ENCODE measurements around the gene SPRING1. TPM values are rescaled to one million over a fixed set of nuclear protein-coding genes. Genes with fewer than 3 reads are reported as not detected.

The SPRING1 gene
- total RNA-seq, 1 donor from 2014 or later: 31.6 TPM

DNA sequence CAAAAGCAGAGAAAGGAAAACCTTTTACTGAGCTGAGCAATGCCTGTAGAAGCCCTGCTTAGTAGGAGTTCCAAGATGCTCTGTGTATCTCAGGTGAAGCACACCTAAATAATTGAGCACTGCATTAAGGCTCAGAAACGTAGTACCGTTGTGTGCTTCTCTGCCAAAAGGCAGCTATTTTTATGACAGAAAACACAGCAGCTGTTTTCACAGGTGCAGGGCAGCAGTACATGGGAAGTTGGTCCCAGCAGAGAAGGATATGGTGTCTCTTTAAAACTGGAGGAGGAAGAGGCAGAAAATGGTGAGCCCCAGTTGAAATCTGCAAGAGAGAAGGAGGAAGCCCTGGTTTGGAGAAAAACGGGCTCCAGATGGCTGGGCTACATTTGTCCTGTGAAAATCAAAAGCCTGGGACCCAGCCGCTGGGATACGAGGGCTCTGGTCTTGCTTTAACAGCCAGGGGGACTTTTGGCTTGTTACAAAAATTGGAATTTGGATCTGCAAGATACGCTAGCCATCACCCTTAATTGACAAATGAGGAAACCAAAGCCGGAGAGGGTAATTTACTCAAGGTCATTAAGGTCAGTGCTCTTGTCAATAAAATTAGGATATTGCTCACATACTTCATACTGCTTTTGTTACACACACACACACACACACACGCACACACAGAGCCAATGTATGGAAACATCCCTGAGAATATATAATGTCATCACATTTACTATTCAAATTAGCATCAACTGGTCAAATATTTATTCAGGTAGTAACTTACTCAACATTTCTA is 27.3 kb downstream of the SPRING1 start:
- POLR2A ChIA-PET: no interaction called here
- peaks cover 2% of the 10 kb centered on the region for H3K27me3 Mint-ChIP-seq
- H3K4me3 Mint-ChIP-seq: no peak overlapping the region
- DNase-seq: no peak
- H3K36me3 Mint-ChIP-seq (ENCODE audit: low read depth): peaks cover 22% of the 10 kb centered on the region
- CTCF ChIA-PET: interaction anchor here (1.1 to 2.5 kb wide), 9 partner anchors 13 to 727 kb away, joined by 3 to 19 read pairs (median 4); no protein-coding TSS in a partner anchor
- no peak for ATAC-seq (ENCODE audit: low read depth)
- H3K4me1 Mint-ChIP-seq: peaks cover 26% of the 10 kb centered on the region
- intact Hi-C loops (cut with micrococcal nuclease): no loop called here
- no peak overlapping the region for H3K27ac Mint-ChIP-seq
- no peaks in the 10 kb centered on the region for H3K9me3 Mint-ChIP-seq
- TF ChIP-seq, protein P1, sequence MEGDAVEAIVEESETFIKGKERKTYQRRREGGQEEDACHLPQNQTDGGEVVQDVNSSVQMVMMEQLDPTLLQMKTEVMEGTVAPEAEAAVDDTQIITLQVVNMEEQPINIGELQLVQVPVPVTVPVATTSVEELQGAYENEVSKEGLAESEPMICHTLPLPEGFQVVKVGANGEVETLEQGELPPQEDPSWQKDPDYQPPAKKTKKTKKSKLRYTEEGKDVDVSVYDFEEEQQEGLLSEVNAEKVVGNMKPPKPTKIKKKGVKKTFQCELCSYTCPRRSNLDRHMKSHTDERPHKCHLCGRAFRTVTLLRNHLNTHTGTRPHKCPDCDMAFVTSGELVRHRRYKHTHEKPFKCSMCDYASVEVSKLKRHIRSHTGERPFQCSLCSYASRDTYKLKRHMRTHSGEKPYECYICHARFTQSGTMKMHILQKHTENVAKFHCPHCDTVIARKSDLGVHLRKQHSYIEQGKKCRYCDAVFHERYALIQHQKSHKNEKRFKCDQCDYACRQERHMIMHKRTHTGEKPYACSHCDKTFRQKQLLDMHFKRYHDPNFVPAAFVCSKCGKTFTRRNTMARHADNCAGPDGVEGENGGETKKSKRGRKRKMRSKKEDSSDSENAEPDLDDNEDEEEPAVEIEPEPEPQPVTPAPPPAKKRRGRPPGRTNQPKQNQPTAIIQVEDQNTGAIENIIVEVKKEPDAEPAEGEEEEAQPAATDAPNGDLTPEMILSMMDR (IDR thresholded peaks at IDR 0.05): no peak

DNA sequence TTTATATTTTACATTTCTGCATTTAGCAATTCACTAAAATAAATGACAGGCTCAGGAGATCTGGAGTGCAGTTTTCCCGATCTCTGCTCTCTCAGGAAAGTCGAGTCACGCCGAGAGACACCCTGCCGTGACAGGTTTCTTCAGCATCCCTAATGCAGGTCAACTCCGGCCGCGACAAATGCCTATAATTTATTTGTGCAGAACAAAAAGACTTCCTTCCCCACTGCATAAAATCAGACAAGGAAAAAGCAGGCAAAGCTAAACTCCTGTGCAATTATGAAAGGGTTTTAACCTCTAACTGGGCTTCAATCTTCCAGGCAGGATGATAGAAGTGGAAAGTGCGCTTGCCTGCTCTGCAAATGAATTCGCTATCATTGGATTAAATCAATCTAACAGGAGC is 28.1 kb downstream of the SPRING1 start:
- Mint-ChIP-seq H3K27ac (no peak overlapping the region), H3K36me3 (ENCODE audit: low read depth) (peaks cover 14% of the 10 kb centered on the region), H3K27me3 (peaks cover 2% of the 10 kb centered on the region), H3K4me3 (no peak overlapping the region), H3K4me1 (peaks cover 26% of the 10 kb centered on the region), H3K9me3 (no peaks in the 10 kb centered on the region)
- ChIA-PET CTCF (interaction anchor here (0.7 to 2.5 kb wide), 31 partner anchors 12 to 735 kb away, joined by 3 to 45 read pairs (median 4); no protein-coding TSS in a partner anchor), POLR2A (no interaction called here)
- TF ChIP-seq, protein P1 (IDR thresholded peaks at IDR 0.05): no peak
- intact Hi-C loops (cut with micrococcal nuclease): loop anchor here (1.0 to 5.0 kb wide), 6 partner anchors 472 to 793 kb away; no protein-coding TSS in a partner anchor
- no peak for ATAC-seq (ENCODE audit: low read depth)
- no peak for DNase-seq

DNA sequence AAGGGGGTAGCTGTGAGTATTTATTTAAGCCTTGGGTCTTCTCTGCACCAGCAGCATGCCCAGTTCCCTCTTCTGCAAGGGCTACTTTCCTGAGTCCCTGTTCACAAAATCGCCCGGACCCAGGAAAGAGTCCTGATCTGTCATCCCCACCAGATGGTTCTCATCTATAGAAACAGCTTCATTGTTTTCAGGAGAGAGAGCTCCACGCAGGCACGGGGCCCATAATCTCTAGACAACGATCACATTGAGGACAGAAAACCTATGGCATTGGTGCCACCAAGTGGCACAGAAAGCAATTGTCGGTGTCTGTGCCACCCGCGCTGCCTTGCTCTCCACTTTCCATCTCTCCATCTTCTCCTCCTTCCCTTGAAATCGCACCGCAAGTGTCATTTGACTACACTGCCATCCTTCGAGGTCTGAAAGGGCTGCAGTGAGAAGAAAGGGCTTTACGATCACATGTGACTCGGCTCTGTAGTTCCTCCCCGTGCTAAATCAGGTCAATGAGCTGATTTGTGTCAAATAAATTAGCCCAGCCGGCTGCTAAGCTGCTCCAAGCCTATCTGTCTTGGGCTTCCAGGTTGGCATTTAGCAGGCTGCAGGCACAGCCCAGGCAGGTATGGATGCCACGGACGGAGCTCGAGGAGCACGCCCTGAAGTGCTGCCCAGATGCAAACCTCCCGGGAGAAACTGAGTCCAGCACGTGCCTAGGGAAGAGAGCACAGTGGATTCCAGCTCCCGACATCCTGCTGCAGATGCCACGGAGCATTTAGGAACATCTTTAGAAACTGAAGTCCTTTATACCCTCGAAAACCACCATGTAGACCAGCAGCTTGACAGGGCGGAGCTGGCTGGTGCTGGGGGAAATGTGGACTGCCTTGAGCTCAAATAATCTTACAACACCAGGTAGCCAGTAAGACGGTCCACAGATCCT is 28.8 kb downstream of the SPRING1 start:
- DNase-seq: peak; percentile 42
- POLR2A ChIA-PET: interaction anchor here (0.6 kb wide), 2 partner anchors 149 to 710 kb away, joined by 3 read pairs; partner anchors contain the start of gene MAP1LC3B2

DNA sequence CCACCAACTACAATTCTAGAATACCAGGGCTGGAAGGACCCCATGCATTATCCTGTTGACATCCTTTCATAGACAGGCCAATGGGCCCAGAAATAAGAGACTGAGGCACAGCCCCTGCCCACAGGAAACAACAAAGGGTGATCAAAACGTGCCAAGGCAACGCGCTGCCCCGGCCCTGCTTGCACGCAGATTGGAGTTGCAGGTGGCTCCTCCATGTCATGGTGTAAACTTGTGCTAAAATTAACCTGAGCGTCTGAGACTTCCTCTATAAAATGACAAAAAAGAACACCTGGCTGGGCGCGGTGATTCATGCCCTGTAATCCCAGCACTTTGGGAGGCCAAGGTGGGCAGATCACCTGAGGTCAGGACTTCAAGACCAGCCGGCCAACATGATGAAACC is 30.1 kb downstream of the SPRING1 start:
- no peak for ATAC-seq (ENCODE audit: low read depth)
- peaks cover 20% of the 10 kb centered on the region for H3K4me1 Mint-ChIP-seq
- peaks cover 7% of the 10 kb centered on the region for H3K36me3 Mint-ChIP-seq (ENCODE audit: low read depth)

More for the DNA sequence above, 28.8 kb downstream of the SPRING1 start:
- H3K27me3 Mint-ChIP-seq: peaks cover 2% of the 10 kb centered on the region
- intact Hi-C loops (cut with micrococcal nuclease): loop anchor here (1.0 to 5.0 kb wide), 6 partner anchors 472 to 792 kb away; no protein-coding TSS in a partner anchor
- H3K4me3 Mint-ChIP-seq: peak overlapping the region; percentile 70
- H3K27ac Mint-ChIP-seq: no peak overlapping the region
- ATAC-seq (ENCODE audit: low read depth): peak; percentile 89
- TF ChIP-seq, protein P1 (IDR thresholded peaks at IDR 0.05): peak; percentile 53
- peaks cover 11% of the 10 kb centered on the region for H3K36me3 Mint-ChIP-seq (ENCODE audit: low read depth)
- CTCF ChIA-PET: interaction anchor here (0.6 to 2.5 kb wide), 51 partner anchors 10 to 791 kb away, joined by 3 to 45 read pairs (median 4); partner anchors contain the start of genes MED13L, RNFT2 and SPRING1
- H3K9me3 Mint-ChIP-seq: no peaks in the 10 kb centered on the region
- peaks cover 25% of the 10 kb centered on the region for H3K4me1 Mint-ChIP-seq

More for the DNA sequence above, 30.1 kb downstream of the SPRING1 start:
- H3K4me3 Mint-ChIP-seq: no peak overlapping the region
- no peaks in the 10 kb centered on the region for H3K9me3 Mint-ChIP-seq
- TF ChIP-seq, protein P1 (IDR thresholded peaks at IDR 0.05): no peak
- DNase-seq: no peak
- POLR2A ChIA-PET: interaction anchor here (0.6 kb wide), 1 partner anchor 521 kb away, joined by 3 read pairs; no protein-coding TSS in a partner anchor
- peaks cover 4% of the 10 kb centered on the region for H3K27me3 Mint-ChIP-seq
- CTCF ChIA-PET: interaction anchor here (0.9 to 2.1 kb wide), 7 partner anchors 10 to 790 kb away, joined by 3 to 45 read pairs (median 4); no protein-coding TSS in a partner anchor
- no peak overlapping the region for H3K27ac Mint-ChIP-seq
- intact Hi-C loops (cut with micrococcal nuclease): loop anchor here (2.0 to 5.0 kb wide), 3 partner anchors 470 to 791 kb away; no protein-coding TSS in a partner anchor
